Stimulated activated CD4-positive, alpha-beta T cell treated with anti-CD3 and anti-CD28 coated beads, TNF-alpha, amount 100 ng/mL, for 4 hours (primary cell): ENCODE results near the gene NPL.

Source experiments
- DNase-seq, 3 experiments: peaks; one replicate each; pipeline ENCODE4 v3.0.0-alpha.2; 2020; ENCODE audit warnings: low read depth in 3 of 3

The NPL gene

DNA sequence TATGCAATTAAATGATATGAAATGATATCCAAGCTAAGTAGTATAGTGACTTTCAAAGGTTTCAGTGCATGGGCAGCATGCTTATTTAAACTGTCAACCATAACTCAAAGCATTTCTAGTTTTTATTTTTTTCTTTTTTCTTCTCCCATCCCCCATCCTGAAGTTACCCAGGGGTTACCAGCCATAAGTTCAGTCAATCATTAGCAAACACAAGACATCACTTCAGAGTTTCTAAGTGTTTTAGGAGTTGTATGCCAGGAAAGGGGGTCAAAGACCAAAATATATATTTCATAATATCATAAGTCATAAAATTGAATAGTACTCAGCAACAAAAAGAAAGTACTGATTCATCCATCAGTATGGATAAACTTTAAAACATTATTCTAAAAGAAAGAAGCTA is 78.3 kb downstream of the NPL start:
- no peak for DNase-seq

- no peak for DNase-seq
Measured at GRCh38 chr1:182869241-182869666, 79.7 kb downstream of the NPL start.

GRCh38 chr1:182872881-182873280 is 83.3 kb downstream of the NPL start:
- no peak for DNase-seq

DNA sequence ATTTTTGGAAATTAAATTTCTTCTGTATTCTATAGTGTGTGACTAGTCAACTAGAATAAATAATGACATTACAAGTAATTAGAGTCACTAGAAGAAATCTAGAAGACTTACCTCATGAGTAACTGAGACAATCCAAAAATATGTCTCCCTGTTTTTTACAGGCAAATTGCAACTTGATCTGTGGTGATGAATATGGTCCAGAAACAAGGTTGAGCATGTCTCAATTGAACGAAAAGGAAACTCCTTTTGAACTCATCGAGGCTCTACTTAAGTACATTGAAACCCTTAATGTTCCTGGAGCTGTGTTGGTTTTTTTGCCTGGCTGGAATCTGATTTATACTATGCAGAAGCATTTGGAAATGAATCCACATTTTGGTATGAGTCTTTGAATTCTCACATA is 86.3 kb downstream of the NPL start:
- DNase-seq = no peak

- no peak for DNase-seq
Measured at GRCh38 chr1:182877331-182877730, 87.8 kb downstream of the NPL start.

DNA sequence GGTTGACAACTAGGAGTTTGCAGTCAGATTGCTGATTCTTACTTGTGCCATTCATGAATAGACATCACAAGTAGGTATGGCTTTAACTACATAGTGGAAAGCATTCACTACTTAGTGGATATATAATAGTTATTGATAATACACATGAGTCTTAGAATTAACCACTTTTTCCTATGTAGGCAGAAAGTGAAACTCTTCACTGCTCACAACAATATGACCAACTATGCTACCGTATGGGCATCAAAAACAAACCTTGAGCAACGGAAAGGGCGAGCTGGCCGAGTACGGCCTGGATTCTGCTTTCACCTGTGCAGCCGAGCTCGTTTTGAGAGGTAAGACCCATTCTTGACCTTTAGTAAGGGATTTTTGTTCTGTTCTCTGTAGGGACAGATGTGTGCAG is 88.3 kb downstream of the NPL start:
- DNase-seq = no peak
